WERI-Rb-1 (cell line): Measurements from ENCODE around the gene MRPL2.

Experiments
- DNase-seq: peaks from one replicate; pipeline ENCODE4 v3.0.0-alpha.2; 2020
- H3K27ac ChIP-seq: fragments of 250-450 bp; sonication (Bioruptor Pico); 2 replicates; pipeline ENCODE4 v1.5.1; 2020; ENCODE audit warnings: mild to moderate bottlenecking, moderate library complexity
- H3K27me3 ChIP-seq: fragments of 250-450 bp; sonication (Bioruptor Pico); 2 replicates; pipeline ENCODE4 v1.5.1; 2021; ENCODE audit warnings: mild to moderate bottlenecking, low read depth, moderate library complexity; ENCODE audit not compliant: insufficient read depth, severe bottlenecking
- H3K36me3 ChIP-seq: fragments of 250-450 bp; sonication (Bioruptor Pico); 2 replicates; pipeline ENCODE4 v1.5.1; 2020; ENCODE audit warnings: mild to moderate bottlenecking, moderate library complexity
- H3K4me3 ChIP-seq: 2 replicates; pipeline ENCODE4 v1.5.1; 2011; ENCODE audit warnings: low read depth, mild to moderate bottlenecking, control low read depth, low read length
- H3K9me3 ChIP-seq: fragments of 250-450 bp; sonication (Bioruptor Pico); 2 replicates; pipeline ENCODE4 v1.5.1; 2021; ENCODE audit warnings: mild to moderate bottlenecking, moderate library complexity; ENCODE audit not compliant: severe bottlenecking
- CTCF ChIP-seq: IDR thresholded peaks from 2 replicates; pipeline ENCODE4 v1.5.1; 2011; ENCODE audit warnings: low read depth, mild to moderate bottlenecking, control low read depth, inconsistent platforms, low read length

MRPL2 gene

GRCh38 chr6:43038727-43039126 lies 20.5 kb downstream of the MRPL2 start:
- DNase-seq = no peak
- TF ChIP-seq CTCF = no peak
- H3K27ac ChIP-seq = no peak overlapping the region

GRCh38 chr6:43037706-43038105 lies 21.5 kb downstream of the MRPL2 start:
- H3K36me3 ChIP-seq = peaks cover 92% of the 10 kb centered on the region
- no peaks in the 10 kb centered on the region for H3K9me3 ChIP-seq
- H3K27me3 ChIP-seq = no peaks in the 10 kb centered on the region
- no peak for DNase-seq
- no peak for TF ChIP-seq CTCF
- H3K27ac ChIP-seq = no peak overlapping the region; the same call in 1 of the 2 replicates
- no peak overlapping the region for H3K4me3 ChIP-seq

More at GRCh38 chr6:43038727-43039126, 20.5 kb downstream of the MRPL2 start:
- H3K27me3 ChIP-seq = no peaks in the 10 kb centered on the region
- no peaks in the 10 kb centered on the region for H3K9me3 ChIP-seq
- no peak overlapping the region for H3K4me3 ChIP-seq
- H3K36me3 ChIP-seq = peaks cover 90% of the 10 kb centered on the region

GRCh38 chr6:43037197-43037596 lies 22.0 kb downstream of the MRPL2 start:
- TF ChIP-seq CTCF = peak; percentile 38; the same call in 1 of the 2 replicates
- no peak for DNase-seq
- Histone ChIP-seq H3K9me3 (no peaks in the 10 kb centered on the region), H3K27me3 (no peaks in the 10 kb centered on the region), H3K27ac (no peak overlapping the region; the same call in 1 of the 2 replicates), H3K4me3 (no peak overlapping the region), H3K36me3 (peaks cover 92% of the 10 kb centered on the region)

DNA sequence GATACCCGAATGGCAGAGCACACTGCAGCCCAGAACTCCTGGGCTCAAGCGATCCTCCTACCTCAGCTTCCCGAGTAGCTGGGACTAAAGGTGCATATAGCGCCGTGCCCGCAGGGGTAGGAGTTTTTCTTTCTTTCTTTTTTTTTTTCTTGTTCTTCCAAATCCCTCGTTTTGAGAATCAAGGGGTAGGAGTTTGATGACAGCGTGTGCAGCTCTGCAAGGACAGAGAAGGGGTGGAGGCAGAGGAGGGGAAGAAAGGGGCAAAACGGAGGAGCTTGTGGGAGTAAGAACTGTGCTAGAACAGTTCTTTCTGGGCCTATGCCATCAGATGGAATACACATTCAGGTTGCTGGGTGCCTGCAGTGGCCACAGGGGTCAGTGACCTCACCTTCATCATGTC lies 22.5 kb downstream of the MRPL2 start:
- peaks cover 94% of the 10 kb centered on the region for H3K36me3 ChIP-seq
- H3K4me3 ChIP-seq = no peak overlapping the region
- TF ChIP-seq CTCF = no peak
- H3K9me3 ChIP-seq = no peaks in the 10 kb centered on the region
- DNase-seq = no peak
- no peak overlapping the region; the same call in 1 of the 2 replicates for H3K27ac ChIP-seq
- no peaks in the 10 kb centered on the region for H3K27me3 ChIP-seq

- Histone ChIP-seq H3K27me3 (no peaks in the 10 kb centered on the region), H3K36me3 (peaks cover 94% of the 10 kb centered on the region), H3K4me3 (no peak overlapping the region), H3K27ac (no peak overlapping the region; the same call in 1 of the 2 replicates), H3K9me3 (no peaks in the 10 kb centered on the region)
- no peak for DNase-seq
- no peak for TF ChIP-seq CTCF
Observed at GRCh38 chr6:43035495-43036194, 23.6 kb downstream of the MRPL2 start.

- TF ChIP-seq CTCF = no peak; the same call in 1 of the 2 replicates
- Histone ChIP-seq H3K36me3 (peaks cover 97% of the 10 kb centered on the region), H3K4me3 (no peak overlapping the region)
Observed at GRCh38 chr6:43034190-43034525, 25.1 kb downstream of the MRPL2 start.

More at GRCh38 chr6:43034190-43034525, 25.1 kb downstream of the MRPL2 start:
- Histone ChIP-seq H3K9me3 (no peaks in the 10 kb centered on the region), H3K27me3 (no peaks in the 10 kb centered on the region), H3K27ac (no peak overlapping the region)
- DNase-seq = no peak
